GM12875 (cell line): ENCODE data around the gene ERP44.

Experiments used
- H3K4me3 ChIP-seq: one replicate; pipeline ENCODE4 v1.5.1; 2011; ENCODE audit warnings: low read depth, low read length, control low read depth
- TF ChIP-seq, protein P1 (sequence below): IDR thresholded peaks from 2 replicates; pipeline ENCODE4 v1.5.1; 2011; ENCODE audit warnings: low read depth, mild to moderate bottlenecking, control low read depth, inconsistent platforms, low read length, moderate library complexity, borderline replicate concordance; ENCODE audit not compliant: insufficient read depth

The ERP44 gene

GRCh38 chr9:99947395-99947794 is 151.4 kb downstream of the ERP44 start:
- TF ChIP-seq, protein P1, sequence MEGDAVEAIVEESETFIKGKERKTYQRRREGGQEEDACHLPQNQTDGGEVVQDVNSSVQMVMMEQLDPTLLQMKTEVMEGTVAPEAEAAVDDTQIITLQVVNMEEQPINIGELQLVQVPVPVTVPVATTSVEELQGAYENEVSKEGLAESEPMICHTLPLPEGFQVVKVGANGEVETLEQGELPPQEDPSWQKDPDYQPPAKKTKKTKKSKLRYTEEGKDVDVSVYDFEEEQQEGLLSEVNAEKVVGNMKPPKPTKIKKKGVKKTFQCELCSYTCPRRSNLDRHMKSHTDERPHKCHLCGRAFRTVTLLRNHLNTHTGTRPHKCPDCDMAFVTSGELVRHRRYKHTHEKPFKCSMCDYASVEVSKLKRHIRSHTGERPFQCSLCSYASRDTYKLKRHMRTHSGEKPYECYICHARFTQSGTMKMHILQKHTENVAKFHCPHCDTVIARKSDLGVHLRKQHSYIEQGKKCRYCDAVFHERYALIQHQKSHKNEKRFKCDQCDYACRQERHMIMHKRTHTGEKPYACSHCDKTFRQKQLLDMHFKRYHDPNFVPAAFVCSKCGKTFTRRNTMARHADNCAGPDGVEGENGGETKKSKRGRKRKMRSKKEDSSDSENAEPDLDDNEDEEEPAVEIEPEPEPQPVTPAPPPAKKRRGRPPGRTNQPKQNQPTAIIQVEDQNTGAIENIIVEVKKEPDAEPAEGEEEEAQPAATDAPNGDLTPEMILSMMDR: no peak
- H3K4me3 ChIP-seq: no peak overlapping the region

GRCh38 chr9:99936947-99937587 is 161.7 kb downstream of the ERP44 start:
- H3K4me3 ChIP-seq: no peak overlapping the region
- TF ChIP-seq, protein P1: no peak

DNA sequence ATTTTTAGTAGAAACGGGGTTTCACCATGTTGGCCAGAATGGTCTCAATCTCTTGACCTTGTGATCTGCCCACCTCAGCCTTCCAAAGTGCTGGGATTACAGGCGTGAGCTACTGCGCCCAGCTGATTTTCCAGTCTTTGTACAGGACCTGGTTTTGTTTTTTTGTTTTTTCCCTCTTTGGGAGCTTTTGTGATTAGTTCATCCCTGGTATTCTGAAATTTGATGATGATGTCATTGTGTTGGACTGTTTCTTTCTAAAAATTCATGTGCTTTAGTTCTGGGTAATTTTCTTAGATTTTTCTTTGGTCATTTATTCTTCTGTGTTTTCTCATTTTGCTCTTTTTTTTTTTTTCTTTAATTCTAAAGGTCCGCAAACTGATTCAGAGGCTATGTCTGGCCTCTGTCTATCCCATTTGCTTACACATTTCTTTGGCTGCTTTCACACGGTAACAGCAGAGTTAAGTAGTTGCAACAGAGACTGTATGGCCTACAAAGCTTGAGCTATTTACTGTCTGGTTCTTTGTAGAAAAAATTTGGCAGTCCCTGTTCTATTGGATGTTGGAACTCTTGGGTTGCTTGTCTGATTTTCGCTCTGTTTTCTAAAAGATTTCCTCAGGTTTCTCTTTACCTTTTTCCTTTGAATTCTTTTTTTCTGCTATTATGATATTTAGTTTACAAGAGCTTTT is 167.5 kb downstream of the ERP44 start:
- no peak overlapping the region for H3K4me3 ChIP-seq
- TF ChIP-seq, protein P1: no peak

DNA sequence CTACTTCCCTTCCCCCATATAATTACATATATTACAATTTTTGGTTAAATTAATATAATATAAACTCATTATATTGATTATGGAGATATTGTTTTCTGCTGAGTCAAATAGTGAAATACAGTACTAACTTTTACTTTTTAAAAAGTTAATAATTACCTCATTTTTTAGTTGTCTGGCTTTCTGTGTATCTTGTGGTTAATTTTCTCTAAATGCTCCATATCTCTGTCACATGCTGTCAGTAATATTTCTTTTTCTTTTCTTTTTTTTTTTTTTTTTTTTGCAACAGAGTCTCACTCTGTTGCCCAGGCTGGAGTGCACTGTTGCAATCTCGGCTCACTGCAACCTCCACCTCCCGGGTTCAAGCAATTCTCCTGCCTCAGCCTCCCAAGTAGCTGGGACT is 169.1 kb downstream of the ERP44 start:
- TF ChIP-seq, protein P1: no peak
- no peak overlapping the region for H3K4me3 ChIP-seq
